Parathyroid adenoma (tissue), 2 donors: ENCODE measurements around the gene NHERF2.

Experiments used
- H2AFZ ChIP-seq: fragments of 300-600 bp; sonication (generic); one replicate; pipeline ENCODE4 v1.7.0; 2017; ENCODE audit warnings: antibody characterized with exemption, mild to moderate bottlenecking
- H3K27ac ChIP-seq: fragments of 300-600 bp; sonication (generic); one replicate; pipeline ENCODE4 v1.7.0; 2017
- H3K27me3 ChIP-seq: fragments of 300-600 bp; sonication (generic); one replicate; pipeline ENCODE4 v1.7.0; 2017; ENCODE audit warnings: low read length; ENCODE audit not compliant: control insufficient read depth, insufficient read depth
- H3K36me3 ChIP-seq: fragments of 300-600 bp; sonication (generic); one replicate; pipeline ENCODE4 v1.7.0; 2017; ENCODE audit warnings: low read length; ENCODE audit not compliant: control insufficient read depth, insufficient read depth
- H3K4me1 ChIP-seq: fragments of 300-600 bp; sonication (generic); one replicate; pipeline ENCODE4 v1.7.0; 2017; ENCODE audit warnings: control low read depth
- H3K4me2 ChIP-seq: fragments of 300-600 bp; sonication (generic); one replicate; pipeline ENCODE4 v1.7.0; 2017; ENCODE audit warnings: low read length
- H3K4me3 ChIP-seq: fragments of 300-600 bp; sonication (generic); one replicate; pipeline ENCODE4 v1.7.0; 2017; ENCODE audit warnings: low read depth, low read length
- H3K79me2 ChIP-seq: fragments of 300-600 bp; sonication (generic); one replicate; pipeline ENCODE4 v1.7.0; 2017; ENCODE audit warnings: control low read depth
- H3K9ac ChIP-seq: fragments of 300-600 bp; sonication (generic); one replicate; pipeline ENCODE4 v1.7.0; 2017; ENCODE audit warnings: mild to moderate bottlenecking
- H3K9me3 ChIP-seq: fragments of 300-600 bp; sonication (generic); one replicate; pipeline ENCODE4 v1.7.0; 2017; ENCODE audit warnings: low read length; ENCODE audit not compliant: control insufficient read depth
- CTCF ChIP-seq: fragments of 300-600 bp; sonication (generic); IDR thresholded peaks from one replicate; pipeline ENCODE4 v1.7.0; 2017; ENCODE audit warnings: antibody characterized with exemption, mild to moderate bottlenecking
- donor health status: primary hyperparathyroidism.

Gene NHERF2

GRCh38 chr16:2056681-2057407 lies 30.1 kb downstream of the NHERF2 start:
- no peaks in the 10 kb centered on the region for H3K9me3 ChIP-seq
- no peaks in the 10 kb centered on the region for H3K27me3 ChIP-seq
- H3K4me1 ChIP-seq = no peaks in the 10 kb centered on the region
- no peak overlapping the region for H2AFZ ChIP-seq
- H3K36me3 ChIP-seq = no peaks in the 10 kb centered on the region
- no peak overlapping the region for H3K4me3 ChIP-seq
- H3K79me2 ChIP-seq = peaks cover 3% of the 10 kb centered on the region
- H3K4me2 ChIP-seq = no peak overlapping the region
- TF ChIP-seq CTCF = no peak
- H3K27ac ChIP-seq = no peak overlapping the region
- H3K9ac ChIP-seq = no peak overlapping the region

- H3K9ac ChIP-seq = no peak overlapping the region
- H2AFZ ChIP-seq = no peak overlapping the region
Observed at GRCh38 chr16:2057438-2057837, 30.7 kb downstream of the NHERF2 start.

DNA sequence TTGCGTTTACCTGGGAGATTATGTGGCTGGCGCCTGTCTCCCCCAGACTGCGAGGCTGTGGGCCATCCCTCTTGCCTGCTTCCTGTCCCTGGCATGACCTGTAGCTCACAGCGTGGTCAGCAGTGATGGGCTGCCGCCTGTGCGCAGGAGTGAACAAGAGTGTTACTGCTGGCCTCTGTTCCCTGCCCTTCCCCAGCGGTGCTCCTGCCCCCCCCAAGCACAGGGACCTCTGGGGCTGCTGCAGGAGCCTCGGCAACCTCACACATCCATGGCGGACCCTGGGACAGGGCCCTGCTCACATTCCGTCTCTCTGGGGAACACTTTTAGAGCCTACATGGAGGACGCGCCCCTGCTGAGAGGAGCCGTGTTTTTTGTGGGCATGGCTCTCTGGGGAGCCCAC lies 31.7 kb downstream of the NHERF2 start:
- H3K4me1 ChIP-seq = no peaks in the 10 kb centered on the region
- H3K9ac ChIP-seq = no peak overlapping the region
- H3K4me3 ChIP-seq = no peak overlapping the region
- no peaks in the 10 kb centered on the region for H3K79me2 ChIP-seq
- H2AFZ ChIP-seq = no peak overlapping the region
- no peak for TF ChIP-seq CTCF
- no peaks in the 10 kb centered on the region for H3K36me3 ChIP-seq
- no peak overlapping the region for H3K4me2 ChIP-seq
- no peaks in the 10 kb centered on the region for H3K27me3 ChIP-seq
- H3K27ac ChIP-seq = no peak overlapping the region
- H3K9me3 ChIP-seq = no peaks in the 10 kb centered on the region

More at GRCh38 chr16:2057438-2057837, 30.7 kb downstream of the NHERF2 start:
- peaks cover 1% of the 10 kb centered on the region for H3K79me2 ChIP-seq
- H3K27me3 ChIP-seq = no peaks in the 10 kb centered on the region
- no peak overlapping the region for H3K4me2 ChIP-seq
- no peak overlapping the region for H3K4me3 ChIP-seq
- TF ChIP-seq CTCF = no peak
- no peaks in the 10 kb centered on the region for H3K36me3 ChIP-seq
- H3K27ac ChIP-seq = no peak overlapping the region
- H3K9me3 ChIP-seq = no peaks in the 10 kb centered on the region
- H3K4me1 ChIP-seq = no peaks in the 10 kb centered on the region

- H3K4me2 ChIP-seq = no peak overlapping the region
- H3K79me2 ChIP-seq = no peaks in the 10 kb centered on the region
- no peak overlapping the region for H3K27ac ChIP-seq
- H2AFZ ChIP-seq = no peak overlapping the region
- H3K9ac ChIP-seq = no peak overlapping the region
- H3K9me3 ChIP-seq = no peaks in the 10 kb centered on the region
- H3K4me1 ChIP-seq = no peaks in the 10 kb centered on the region
- TF ChIP-seq CTCF = no peak
- no peak overlapping the region for H3K4me3 ChIP-seq
- no peaks in the 10 kb centered on the region for H3K27me3 ChIP-seq
- no peaks in the 10 kb centered on the region for H3K36me3 ChIP-seq
Observed at GRCh38 chr16:2058872-2059271, 32.2 kb downstream of the NHERF2 start.

- Histone ChIP-seq H3K4me3 (no peak overlapping the region), H3K9ac (no peak overlapping the region), H3K9me3 (no peaks in the 10 kb centered on the region), H3K4me1 (no peaks in the 10 kb centered on the region), H3K27me3 (no peaks in the 10 kb centered on the region), H2AFZ (no peak overlapping the region), H3K27ac (no peak overlapping the region), H3K36me3 (no peaks in the 10 kb centered on the region), H3K4me2 (no peak overlapping the region), H3K79me2 (no peaks in the 10 kb centered on the region)
- no peak for TF ChIP-seq CTCF
Observed at GRCh38 chr16:2060346-2060745, 33.6 kb downstream of the NHERF2 start.
